GM21786 (cell line): ENCODE measurements around the gene ZNF778.
"Not testable (repeated sequence)": the region's sequence is repeated elsewhere in the genome, so short reads cannot be mapped to it uniquely, and the experiment has no call there.

Experiments used
- ATAC-seq: cut with Tn5 transposase; IDR thresholded peaks from one replicate; pipeline ENCODE4 v1.9.1; 2021; ENCODE audit not compliant: unreplicated experiment

Gene ZNF778

DNA sequence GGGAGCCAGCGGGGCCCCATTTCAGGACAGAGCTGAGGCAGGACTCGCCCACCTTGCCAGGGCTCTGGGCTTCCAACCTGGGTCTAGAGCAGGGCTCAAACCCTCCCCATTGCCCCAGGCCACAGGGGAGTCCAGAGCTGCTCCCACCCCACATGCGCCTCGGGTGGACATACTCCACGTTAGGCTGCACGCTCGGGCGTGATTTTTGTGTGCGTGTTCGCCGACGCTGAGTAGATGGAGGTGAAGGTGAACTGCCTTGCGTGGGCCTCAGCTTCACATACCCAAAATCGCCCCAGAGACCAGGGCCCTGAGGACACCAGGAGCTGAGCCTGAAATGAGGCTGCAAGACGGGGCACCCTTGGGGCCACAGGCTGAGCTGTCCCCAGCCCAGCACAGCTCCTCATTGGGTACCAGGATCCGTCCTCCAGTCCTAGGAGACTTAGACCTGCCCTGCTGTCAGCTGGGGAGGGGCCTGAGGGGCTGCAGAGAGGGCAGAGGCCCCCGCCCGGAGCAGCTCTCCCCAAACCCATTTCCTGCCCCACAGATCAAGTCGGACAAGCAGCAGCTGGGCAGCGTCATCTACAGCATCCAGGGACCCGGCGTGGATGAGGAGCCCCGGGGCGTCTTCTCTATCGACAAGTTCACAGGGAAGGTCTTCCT, 37.7 kb upstream of the ZNF778 start:
- ATAC-seq, result no peak

DNA sequence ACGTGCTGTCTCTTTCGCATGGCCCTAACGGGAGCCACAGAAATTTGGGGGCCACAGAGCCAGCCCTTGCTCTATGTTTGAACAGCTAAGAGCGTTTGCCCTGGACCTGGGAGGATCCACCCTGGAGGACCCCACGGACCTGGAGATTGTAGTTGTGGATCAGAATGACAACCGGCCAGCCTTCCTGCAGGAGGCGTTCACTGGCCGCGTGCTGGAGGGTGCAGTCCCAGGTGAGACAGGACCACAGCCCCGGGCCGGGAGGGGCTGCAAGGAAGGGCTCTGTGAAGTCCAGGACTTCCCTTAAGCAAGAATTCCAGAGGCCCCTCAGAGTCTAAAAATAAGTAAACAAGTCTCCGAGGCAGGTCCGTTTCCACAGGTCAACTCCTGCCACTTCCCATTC, 34.0 kb upstream of the ZNF778 start:
- no peak for ATAC-seq

DNA sequence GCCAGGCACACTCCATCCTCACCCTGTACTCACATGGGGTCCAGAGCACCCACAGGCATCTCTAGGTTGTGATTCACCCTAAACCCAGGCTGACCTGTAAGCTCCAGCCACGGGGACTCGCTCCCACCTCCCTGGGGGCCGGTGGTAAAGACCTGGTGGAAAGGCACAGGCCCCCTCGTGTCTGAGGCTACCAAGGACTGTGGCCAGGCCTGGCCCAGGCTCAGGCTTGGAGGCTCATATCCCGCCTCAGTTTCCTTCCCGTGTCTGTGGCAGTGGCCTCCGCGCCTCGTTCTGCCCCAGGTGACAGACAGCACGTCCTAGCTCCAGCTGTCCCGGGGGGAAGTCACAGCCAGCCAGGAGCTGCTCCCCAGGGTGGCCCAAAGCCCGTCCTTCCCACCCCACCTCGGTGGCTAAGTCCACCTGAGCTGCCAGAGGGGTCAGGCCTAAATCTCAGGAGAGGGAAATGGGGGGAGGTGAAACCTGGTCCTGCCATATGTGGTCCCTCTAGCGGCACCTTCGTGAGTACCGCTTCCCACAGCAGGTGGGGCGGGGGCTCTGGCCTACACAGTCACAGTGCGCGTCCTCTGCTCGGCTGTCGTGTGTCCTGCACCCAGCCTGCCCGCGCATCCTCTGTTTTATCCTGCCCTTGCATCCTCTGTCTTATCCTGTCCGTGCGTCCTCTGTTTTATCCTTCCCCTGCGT, 33.4 kb upstream of the ZNF778 start:
- ATAC-seq, result no peak

DNA sequence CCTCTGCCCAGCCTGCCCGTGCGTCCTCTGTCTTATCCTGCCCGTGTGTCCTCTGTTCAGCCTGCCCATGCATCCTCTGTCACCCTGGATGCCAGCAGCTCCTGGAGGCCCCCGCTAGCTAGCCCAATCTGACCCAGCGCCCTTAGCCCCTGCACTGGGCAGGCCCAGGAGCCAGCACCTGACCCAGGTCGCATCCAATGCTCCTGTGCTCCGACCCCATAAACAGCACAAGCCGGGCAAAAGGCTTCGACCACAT, 32.9 kb upstream of the ZNF778 start:
- ATAC-seq, result no peak

DNA sequence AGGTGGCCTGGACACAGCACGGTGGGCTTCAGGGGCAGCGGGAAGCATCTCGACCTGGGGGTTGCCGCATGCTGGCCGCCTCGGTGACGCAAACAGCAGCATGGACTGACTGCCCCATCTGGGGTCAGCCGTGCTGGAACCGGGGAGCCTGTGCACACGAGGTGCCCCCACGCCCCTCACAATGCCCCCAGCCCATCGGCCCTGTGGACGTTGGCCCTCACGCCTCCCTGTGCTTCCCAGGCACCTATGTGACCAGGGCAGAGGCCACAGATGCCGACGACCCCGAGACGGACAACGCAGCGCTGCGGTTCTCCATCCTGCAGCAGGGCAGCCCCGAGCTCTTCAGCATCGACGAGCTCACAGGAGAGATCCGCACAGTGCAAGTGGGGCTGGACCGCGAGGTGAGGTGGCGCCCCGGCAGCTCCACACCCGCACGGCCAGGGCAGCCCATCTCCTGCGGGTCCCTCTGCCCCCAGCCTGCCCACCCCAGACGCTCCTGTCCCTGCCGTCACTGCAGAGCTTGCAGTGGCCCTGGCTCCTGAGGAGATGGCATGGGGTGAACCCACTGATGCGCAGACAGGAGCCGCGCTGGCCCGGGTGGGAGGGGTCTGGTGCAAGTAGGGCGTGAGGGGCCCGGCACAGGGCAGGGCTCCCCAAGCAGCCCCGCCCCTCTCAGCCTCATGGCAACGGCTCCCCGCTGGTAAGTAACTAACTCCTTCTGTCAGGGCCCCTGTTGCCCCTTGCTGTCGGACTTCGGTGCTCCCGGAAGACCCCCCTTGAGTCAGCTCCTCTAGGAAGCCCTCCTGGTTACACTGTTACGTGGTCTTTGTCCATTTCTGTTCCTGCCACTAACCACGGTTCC, 32.3 kb upstream of the ZNF778 start:
- no peak for ATAC-seq

DNA sequence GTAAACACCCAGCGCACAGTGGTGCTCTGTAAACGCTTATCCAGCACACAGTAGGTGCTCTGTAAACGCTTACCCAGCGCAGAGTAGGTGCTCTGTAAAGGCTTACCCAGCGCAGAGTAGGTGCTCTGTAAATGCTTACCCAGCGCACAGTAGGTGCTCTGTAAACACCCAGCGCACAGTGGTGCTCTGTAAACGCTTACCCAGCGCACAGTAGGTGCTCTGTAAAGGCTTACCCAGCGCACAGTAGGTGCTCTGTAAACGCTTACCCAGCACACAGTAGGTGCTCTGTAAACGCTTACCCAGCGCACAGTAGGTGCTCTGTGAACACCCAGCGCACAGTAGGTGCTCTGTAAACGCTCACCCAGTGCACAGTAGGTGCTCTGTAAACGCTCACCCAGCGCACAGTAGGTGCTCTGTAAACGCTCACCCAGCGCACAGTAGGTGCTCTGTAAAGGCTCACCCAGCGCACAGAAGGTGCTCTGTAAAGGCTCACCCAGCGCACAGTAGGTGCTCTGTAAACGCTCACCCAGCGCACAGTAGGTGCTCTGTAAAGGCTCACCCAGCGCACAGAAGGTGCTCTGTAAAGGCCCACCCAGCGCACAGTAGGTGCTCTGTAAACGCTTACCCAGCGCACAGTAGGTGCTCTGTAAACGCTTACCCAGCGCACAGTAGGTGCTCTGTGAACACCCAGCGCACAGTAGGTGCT, 31.5 kb upstream of the ZNF778 start:
- not testable (repeated sequence) for ATAC-seq

DNA sequence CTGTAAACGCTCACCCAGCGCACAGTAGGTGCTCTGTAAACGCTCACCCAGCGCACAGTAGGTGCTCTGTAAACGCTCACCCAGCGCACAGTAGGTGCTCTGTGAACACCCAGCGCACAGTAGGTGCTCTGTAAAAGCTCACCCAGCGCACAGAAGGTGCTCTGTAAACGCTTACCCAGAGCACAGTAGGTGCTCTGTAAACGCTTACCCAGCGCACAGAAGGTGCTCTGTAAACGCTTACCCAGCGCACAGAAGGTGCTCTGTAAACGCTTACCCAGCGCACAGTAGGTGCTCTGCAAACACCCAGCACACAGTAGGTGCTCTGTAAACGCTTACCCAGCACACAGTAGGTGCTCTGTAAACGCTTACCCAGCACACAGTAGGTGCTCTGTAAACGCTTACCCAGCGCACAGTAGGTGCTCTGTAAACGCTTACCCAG, 30.9 kb upstream of the ZNF778 start:
- not testable (repeated sequence) for ATAC-seq

DNA sequence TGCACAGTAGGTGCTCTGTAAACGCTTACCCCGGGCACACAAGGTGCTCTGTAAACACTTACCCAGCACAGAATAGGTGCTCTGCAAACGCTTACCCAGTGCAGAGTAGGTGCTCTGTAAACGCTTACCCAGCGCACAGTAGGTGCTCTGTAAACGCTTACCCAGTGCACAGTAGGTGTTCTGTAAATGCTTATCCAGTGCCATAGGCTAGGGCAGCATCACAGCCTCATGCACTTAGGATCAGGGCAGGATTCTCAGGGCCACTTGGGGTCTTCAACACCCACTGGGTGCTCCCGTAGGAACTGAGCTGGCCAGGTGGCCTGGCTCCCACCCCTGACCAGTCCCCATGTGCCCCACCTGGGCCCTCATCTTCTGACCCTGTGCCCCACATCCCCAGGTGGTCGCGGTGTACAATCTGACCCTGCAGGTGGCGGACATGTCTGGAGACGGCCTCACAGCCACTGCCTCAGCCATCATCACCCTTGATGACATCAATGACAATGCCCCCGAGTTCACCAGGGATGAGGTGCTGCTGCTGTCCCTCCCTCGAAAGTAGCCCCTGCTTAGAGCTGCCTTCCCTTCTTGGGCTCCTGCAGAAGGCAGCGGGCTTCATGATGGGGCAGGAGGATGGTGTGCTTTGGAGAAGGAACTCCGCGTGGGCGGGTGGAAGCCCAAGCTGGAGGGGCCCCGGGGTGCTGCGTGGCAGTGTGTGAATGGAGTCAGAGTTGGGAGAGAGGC, 30.3 kb upstream of the ZNF778 start:
- no peak for ATAC-seq

DNA sequence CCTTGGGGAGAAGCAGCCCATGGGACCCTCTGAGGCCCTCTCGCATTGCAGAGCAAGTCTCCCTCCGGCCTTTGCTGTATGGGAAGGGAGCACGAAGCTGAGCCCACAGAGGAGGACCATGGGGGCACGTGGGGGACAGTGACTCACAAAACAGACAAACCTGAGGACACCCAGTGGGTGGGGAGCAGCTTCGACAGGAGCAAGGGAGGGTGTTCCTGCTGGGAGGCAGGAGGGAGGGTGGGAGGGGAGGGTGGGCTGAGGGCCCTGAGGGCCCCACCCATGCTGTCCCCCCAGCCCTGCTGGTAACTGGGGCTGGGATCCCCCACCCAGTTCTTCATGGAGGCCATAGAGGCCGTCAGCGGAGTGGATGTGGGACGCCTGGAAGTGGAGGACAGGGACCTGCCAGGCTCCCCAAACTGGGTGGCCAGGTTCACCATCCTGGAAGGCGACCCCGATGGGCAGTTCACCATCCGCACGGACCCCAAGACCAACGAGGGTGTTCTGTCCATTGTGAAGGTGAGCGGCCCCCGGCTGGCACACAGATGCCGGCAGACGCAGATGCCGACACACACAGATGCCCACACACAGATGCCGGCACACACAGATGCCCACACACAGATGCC, 29.6 kb upstream of the ZNF778 start:
- ATAC-seq, result no peak

DNA sequence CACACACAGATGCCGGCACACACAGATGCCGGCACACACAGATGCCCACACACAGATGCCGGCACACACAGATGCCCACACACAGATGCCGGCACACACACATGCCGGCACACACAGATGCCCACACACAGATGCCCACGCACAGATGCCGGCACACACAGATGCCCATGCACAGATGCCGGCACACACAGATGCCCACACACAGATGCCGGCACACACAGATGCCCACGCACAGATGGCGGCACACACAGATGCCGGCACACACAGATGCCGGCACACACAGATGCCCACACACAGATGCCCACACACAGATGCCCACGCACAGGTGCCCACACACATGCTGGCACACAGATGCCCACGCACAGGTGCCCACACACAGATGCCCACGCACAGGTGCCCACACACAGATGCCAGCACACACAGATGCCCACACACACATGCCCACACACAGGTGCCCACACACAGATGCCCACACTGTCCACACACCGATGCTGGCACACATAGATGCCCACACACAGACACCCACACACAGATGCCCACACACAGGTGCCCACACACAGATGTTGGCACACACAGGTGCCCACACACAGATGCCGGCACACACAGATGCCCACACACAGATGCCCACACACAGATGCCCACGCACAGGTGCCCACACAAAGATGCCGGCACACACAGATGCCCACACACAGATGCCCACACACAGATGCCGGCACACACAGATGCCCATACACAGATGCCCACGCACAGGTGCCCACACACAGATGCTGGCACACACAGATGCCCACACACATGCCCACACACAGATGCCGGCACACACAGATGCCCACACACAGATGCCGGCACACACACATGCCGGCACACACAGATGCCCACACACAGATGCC, 28.8 kb upstream of the ZNF778 start:
- ATAC-seq, result not testable (repeated sequence)

DNA sequence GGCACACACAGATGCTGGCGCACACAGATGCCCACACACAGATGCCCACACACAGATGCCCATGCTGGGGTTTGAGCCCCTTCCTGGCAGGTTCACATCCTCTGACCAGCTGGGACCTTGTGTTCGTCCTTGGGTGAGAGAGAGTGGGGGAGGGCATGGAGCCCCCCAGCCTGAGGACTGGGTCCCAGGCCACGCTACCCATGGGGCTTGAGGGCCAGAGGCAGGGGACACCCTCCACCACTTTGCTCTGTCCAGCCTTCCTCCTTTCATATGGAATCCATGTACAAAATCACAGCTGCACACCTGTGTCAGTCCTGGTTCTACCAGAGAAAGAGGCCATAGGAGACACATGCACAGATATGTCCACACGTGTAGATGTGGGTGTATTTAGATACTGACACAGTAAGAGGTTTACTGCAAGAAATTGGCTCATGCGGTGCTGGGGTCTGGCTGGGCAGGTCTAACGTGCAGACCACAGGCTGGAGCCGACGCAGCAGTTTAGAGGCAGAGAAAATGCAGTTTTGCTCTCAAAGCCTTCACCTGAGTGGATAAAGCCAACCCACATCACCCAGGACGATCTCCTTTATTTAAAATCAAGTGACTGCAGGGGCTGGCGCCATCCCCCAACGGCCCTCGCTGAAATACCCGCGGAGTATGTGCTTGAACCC, 28.0 kb upstream of the ZNF778 start:
- no peak for ATAC-seq

DNA sequence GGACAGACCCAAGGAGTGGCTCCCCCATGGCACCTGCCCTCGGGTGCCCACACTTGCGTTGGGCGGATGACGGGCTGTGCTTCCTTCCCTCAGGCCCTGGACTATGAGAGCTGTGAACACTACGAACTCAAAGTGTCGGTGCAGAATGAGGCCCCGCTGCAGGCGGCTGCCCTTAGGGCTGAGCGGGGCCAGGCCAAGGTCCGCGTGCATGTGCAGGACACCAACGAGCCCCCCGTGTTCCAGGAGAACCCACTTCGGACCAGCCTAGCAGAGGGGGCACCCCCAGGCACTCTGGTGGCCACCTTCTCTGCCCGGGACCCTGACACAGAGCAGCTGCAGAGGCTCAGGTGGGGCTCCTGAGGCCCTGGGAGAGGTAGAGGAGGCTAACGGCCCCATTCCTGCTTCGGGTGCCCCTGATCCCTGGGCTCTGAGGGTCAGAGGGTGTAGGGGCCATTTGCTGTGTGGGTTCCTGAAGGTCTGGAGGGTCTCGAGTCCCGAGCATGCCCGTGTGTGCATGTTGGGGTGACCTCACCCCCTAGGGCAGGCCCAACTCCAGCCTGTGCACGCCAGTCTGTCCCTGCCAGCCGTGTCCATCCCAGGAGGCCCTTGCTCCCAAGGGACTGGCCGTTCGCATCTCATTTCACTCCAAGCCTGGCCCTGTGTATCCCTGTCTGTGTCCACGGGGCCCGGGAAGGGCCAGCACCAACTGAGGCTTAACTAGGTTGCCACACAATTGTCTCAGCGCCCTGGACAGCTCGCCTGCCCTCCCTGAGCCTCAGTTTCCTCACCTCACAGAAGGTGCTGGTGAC, 27.1 kb upstream of the ZNF778 start:
- no peak for ATAC-seq

DNA sequence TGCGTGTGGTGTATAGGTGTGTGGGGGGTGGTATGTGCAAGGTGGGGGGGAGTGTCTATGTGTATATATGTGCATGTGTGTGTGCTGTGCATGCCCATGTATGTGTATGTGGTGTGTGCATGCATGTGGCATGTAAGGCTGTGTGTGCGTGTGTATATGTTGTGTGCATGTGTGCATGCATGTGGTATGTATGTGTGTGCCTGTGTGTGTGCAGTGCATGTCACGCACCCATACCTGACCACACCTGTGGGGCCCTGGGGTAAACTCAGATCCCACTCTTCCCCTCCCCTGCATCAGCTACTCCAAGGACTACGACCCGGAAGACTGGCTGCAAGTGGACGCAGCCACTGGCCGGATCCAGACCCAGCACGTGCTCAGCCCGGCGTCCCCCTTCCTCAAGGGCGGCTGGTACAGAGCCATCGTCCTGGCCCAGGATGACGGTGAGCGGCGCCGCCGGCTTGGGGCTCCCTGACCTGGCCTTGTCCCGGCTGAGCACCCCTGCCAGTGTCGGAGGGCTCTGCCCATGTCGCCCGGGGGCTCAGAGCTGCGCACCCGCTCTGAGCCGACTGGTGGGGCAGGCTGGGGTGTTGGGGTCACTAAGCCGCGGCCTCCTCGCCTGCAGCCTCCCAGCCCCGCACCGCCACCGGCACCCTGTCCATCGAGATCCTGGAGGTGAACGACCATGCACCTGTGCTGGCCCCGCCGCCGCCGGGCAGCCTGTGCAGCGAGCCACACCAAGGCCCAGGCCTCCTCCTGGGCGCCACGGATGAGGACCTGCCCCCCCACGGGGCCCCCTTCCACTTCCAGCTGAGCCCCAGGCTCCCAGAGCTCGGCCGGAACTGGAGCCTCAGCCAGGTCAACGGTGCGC, 26.2 kb upstream of the ZNF778 start:
- no peak for ATAC-seq

DNA sequence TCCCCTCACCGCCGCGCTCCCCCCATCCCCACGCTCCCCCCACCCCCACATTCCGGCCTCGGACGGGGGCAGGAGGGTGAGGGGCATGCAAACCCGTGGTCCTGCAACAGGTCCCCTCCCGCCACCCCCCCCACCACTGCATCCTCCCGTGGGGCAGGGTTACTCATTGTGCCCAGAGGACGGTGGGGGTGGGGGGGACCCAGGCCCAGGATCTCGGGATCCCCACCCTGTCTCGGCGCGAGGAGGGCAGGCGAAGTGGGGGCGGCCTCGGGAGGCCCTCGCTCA, 25.7 kb upstream of the ZNF778 start:
- no peak for ATAC-seq

DNA sequence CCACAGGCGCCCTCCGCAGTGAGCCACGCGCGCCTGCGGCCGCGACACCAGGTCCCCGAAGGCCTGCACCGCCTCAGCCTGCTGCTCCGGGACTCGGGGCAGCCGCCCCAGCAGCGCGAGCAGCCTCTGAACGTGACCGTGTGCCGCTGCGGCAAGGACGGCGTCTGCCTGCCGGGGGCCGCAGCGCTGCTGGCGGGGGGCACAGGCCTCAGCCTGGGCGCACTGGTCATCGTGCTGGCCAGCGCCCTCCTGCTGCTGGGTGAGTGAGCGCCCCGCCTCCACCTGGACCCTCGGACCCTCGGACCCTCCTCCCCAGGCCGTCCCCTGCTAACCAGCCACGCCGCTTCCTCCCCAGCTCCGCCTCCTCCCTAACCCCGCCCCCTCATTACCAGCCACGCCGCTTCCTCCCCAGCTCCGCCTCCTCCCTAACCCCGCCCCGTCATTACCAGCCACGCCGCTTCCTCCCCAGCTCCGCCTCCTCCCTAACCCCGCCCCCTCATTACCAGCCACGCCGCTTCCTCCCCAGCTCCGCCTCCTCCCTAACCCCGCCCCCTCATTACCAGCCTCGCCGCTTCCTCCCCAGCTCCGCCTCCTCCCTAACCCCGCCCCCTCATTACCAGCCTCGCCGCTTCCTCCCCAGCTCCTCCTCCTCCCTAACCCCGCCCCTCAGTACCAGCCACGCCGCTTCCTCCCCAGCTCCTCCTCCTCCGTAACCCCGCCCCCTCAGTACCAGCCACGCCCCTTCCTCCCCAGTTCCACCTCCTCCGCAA, 25.1 kb upstream of the ZNF778 start:
- ATAC-seq, result not testable (repeated sequence)

DNA sequence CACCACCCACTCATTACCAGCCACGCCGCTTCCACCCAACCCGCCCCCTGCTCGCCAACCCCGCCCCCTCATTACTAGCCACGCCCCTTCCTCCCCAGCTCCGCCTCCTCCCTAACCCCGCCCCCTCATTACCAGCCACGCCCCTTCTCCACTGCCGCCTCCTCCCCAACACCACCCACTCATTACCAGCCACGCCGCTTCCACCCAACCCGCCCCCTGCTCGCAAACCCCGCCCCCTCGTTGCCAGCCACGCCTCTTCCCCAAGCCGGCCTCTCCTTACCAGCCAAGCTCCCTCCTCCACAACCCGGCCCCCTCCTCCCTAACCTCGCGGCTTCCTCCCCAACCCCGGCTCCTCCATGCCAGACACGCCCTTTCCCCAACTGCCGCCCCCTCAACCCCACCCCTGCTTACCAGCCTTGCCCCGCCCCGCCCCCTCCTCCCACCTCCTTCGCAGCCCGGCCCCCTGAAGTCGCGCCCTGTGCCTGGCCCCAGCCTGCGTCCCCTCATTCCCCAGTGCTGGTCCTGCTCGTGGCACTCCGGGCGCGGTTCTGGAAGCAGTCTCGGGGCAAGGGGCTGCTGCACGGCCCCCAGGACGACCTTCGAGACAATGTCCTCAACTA, 24.4 kb upstream of the ZNF778 start:
- ATAC-seq, result no peak
